H1 (cell line): ENCODE measurements around the gene CDKN3.
"Not testable (repeated sequence)": the region's sequence is repeated elsewhere in the genome, so short reads cannot be mapped to it uniquely, and the experiment has no call there.

ENCODE experiments used
- CHD2 ChIP-seq: IDR thresholded peaks from 2 replicates; pipeline ENCODE4 v1.6.1; 2012; ENCODE audit warnings: low read length, improper control_type of control experiment
- EP300 ChIP-seq, 2 experiments: IDR thresholded peaks; 1 replicate in 1 of 2; 2 replicates in 1 of 2; pipeline ENCODE4 v1.6.1; 2011 to 2012; ENCODE audit warnings: low read depth in 2 of 2, low read length in 2 of 2, mild to moderate bottlenecking in 2 of 2, borderline replicate concordance in 1 of 2, inconsistent platforms in 1 of 2, moderate library complexity in 1 of 2
- MAX ChIP-seq: IDR thresholded peaks from 2 replicates; pipeline ENCODE4 v1.6.1; 2012; ENCODE audit warnings: inconsistent platforms
- POLR2AphosphoS5 ChIP-seq: IDR thresholded peaks from 2 replicates; pipeline ENCODE4 v1.6.1; 2011; ENCODE audit warnings: low read depth, low read length
- TEAD4 ChIP-seq: IDR thresholded peaks from 2 replicates; pipeline ENCODE4 v1.6.1; 2012; ENCODE audit warnings: low read depth, low read length, inconsistent platforms, mixed read lengths
- TF ChIP-seq, protein P1 (sequence below), 3 experiments: IDR thresholded peaks; 1 replicate in 2 of 3; 2 replicates in 1 of 3; pipeline versions ENCODE4 v1.5.1 to v1.6.1; 2011; ENCODE audit warnings: low read length in 3 of 3, mild to moderate bottlenecking in 3 of 3, inconsistent platforms in 2 of 3, low read depth in 1 of 3, moderate library complexity in 1 of 3; ENCODE audit not compliant: insufficient read depth in 1 of 3; ENCODE audit errors: control extremely low read depth in 1 of 3

DNA sequence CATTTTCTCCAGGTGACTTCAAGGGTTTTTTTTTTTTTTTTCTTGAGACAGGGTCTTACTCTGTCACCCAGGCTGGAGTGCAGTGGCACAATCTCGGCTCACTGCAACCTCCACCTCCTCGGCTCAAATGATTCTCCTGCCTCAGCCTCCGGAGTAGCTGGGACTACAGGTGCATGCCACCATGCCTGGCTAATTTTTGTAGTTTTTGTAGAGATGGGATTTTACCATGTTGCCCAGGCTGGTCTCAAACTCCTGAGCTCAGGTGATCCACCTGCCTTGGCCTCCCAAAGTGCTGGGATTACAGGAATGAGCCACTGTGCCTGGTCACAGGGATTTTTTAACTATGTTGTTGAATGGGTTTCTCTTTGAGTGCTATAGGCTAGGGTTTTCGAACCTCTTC is 41.1 kb downstream of the CDKN3 start:
- TF ChIP-seq TEAD4; MAX; EP300 (IDR thresholded peaks at IDR 0.05; ENCODE audit: borderline replicate concordance in 1 of 2, low read depth in 2 of 2, low read length in 2 of 2); CHD2; POLR2AphosphoS5: not testable (repeated sequence)
- TF ChIP-seq, protein P1, sequence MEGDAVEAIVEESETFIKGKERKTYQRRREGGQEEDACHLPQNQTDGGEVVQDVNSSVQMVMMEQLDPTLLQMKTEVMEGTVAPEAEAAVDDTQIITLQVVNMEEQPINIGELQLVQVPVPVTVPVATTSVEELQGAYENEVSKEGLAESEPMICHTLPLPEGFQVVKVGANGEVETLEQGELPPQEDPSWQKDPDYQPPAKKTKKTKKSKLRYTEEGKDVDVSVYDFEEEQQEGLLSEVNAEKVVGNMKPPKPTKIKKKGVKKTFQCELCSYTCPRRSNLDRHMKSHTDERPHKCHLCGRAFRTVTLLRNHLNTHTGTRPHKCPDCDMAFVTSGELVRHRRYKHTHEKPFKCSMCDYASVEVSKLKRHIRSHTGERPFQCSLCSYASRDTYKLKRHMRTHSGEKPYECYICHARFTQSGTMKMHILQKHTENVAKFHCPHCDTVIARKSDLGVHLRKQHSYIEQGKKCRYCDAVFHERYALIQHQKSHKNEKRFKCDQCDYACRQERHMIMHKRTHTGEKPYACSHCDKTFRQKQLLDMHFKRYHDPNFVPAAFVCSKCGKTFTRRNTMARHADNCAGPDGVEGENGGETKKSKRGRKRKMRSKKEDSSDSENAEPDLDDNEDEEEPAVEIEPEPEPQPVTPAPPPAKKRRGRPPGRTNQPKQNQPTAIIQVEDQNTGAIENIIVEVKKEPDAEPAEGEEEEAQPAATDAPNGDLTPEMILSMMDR (IDR thresholded peaks at IDR 0.05; ENCODE audit: control extremely low read depth in 1 of 3, insufficient read depth in 1 of 3, low read depth in 1 of 3, low read length in 3 of 3) = not testable (repeated sequence)
